KOPT-K1 (cell line): ENCODE data around the gene RIPOR2.

Experiments
- H3K27ac ChIP-seq: fragments of 200-600 bp; sonication (generic); 2 replicates; pipeline ENCODE4 v1.5.1; 2016; ENCODE audit warnings: antibody characterized with exemption, mild to moderate bottlenecking, low read depth, low read length; ENCODE audit not compliant: poor library complexity, severe bottlenecking
- H3K36me3 ChIP-seq: fragments of 200-600 bp; sonication (generic); 2 replicates; pipeline ENCODE4 v1.5.1; 2017; ENCODE audit warnings: antibody characterized with exemption, mild to moderate bottlenecking, low read length, moderate library complexity; ENCODE audit not compliant: insufficient read depth
- H3K9me3 ChIP-seq: fragments of 200-600 bp; sonication (generic); 2 replicates; pipeline ENCODE4 v1.5.1; 2017; ENCODE audit warnings: antibody characterized with exemption, low read length, mild to moderate bottlenecking; ENCODE audit not compliant: insufficient read depth, poor library complexity, severe bottlenecking

The RIPOR2 gene

GRCh38 chr6:24874776-24875533, 60.8 kb downstream of the RIPOR2 start:
- Histone ChIP-seq H3K27ac (no peak overlapping the region), H3K9me3 (peaks cover 19% of the 10 kb centered on the region), H3K36me3 (peaks cover 71% of the 10 kb centered on the region)

- no peak overlapping the region for H3K27ac ChIP-seq
- peaks cover 75% of the 10 kb centered on the region for H3K36me3 ChIP-seq
- H3K9me3 ChIP-seq = peaks cover 19% of the 10 kb centered on the region
Measured at GRCh38 chr6:24874128-24874527, 61.6 kb downstream of the RIPOR2 start.

GRCh38 chr6:24872779-24873178, 63.0 kb downstream of the RIPOR2 start:
- H3K36me3 ChIP-seq = peaks cover 89% of the 10 kb centered on the region
- peaks cover 14% of the 10 kb centered on the region for H3K9me3 ChIP-seq
- H3K27ac ChIP-seq = no peak overlapping the region

GRCh38 chr6:24868765-24869164, 67.0 kb downstream of the RIPOR2 start:
- no peaks in the 10 kb centered on the region for H3K9me3 ChIP-seq
- H3K36me3 ChIP-seq = peaks cover 87% of the 10 kb centered on the region
- no peak overlapping the region for H3K27ac ChIP-seq

GRCh38 chr6:24867104-24867703, 68.6 kb downstream of the RIPOR2 start:
- no peaks in the 10 kb centered on the region for H3K9me3 ChIP-seq
- peaks cover 87% of the 10 kb centered on the region for H3K36me3 ChIP-seq
- H3K27ac ChIP-seq = no peak overlapping the region

GRCh38 chr6:24865161-24865560, 70.6 kb downstream of the RIPOR2 start:
- H3K9me3 ChIP-seq = no peaks in the 10 kb centered on the region
- no peak overlapping the region for H3K27ac ChIP-seq
- peaks cover 87% of the 10 kb centered on the region for H3K36me3 ChIP-seq

GRCh38 chr6:24864343-24864742, 71.4 kb downstream of the RIPOR2 start:
- Histone ChIP-seq H3K36me3 (peaks cover 91% of the 10 kb centered on the region), H3K27ac (no peak overlapping the region), H3K9me3 (no peaks in the 10 kb centered on the region)

GRCh38 chr6:24861934-24862333, 73.8 kb downstream of the RIPOR2 start:
- no peaks in the 10 kb centered on the region for H3K9me3 ChIP-seq
- H3K36me3 ChIP-seq = peaks cover 93% of the 10 kb centered on the region
- H3K27ac ChIP-seq = no peak overlapping the region

- no peak overlapping the region for H3K27ac ChIP-seq
Measured at GRCh38 chr6:24859608-24860200, 76.1 kb downstream of the RIPOR2 start.

GRCh38 chr6:24859132-24859531, 76.6 kb downstream of the RIPOR2 start:
- H3K9me3 ChIP-seq = no peaks in the 10 kb centered on the region
- peaks cover 85% of the 10 kb centered on the region for H3K36me3 ChIP-seq
- H3K27ac ChIP-seq = no peak overlapping the region

More at GRCh38 chr6:24859608-24860200, 76.1 kb downstream of the RIPOR2 start:
- Histone ChIP-seq H3K9me3 (no peaks in the 10 kb centered on the region), H3K36me3 (peaks cover 88% of the 10 kb centered on the region)

GRCh38 chr6:24858177-24858653, 77.5 kb downstream of the RIPOR2 start:
- peaks cover 84% of the 10 kb centered on the region for H3K36me3 ChIP-seq
- H3K27ac ChIP-seq = no peak overlapping the region
- H3K9me3 ChIP-seq = no peaks in the 10 kb centered on the region

- no peaks in the 10 kb centered on the region for H3K9me3 ChIP-seq
- peaks cover 82% of the 10 kb centered on the region for H3K36me3 ChIP-seq
- H3K27ac ChIP-seq = peak overlapping the region; percentile 7
Measured at GRCh38 chr6:24856901-24857670, 78.7 kb downstream of the RIPOR2 start.

GRCh38 chr6:24856246-24856599, 79.5 kb downstream of the RIPOR2 start:
- Histone ChIP-seq H3K36me3 (peaks cover 79% of the 10 kb centered on the region), H3K27ac (no peak overlapping the region), H3K9me3 (no peaks in the 10 kb centered on the region)

- Histone ChIP-seq H3K27ac (peak overlapping the region; percentile 8), H3K9me3 (no peaks in the 10 kb centered on the region), H3K36me3 (peaks cover 79% of the 10 kb centered on the region)
Measured at GRCh38 chr6:24855395-24856245, 80.1 kb downstream of the RIPOR2 start.
